ENCODE results near the gene SELENOV.

Gene SELENOV

GRCh38 chr19:39524495-39524894 is 9.6 kb downstream of the SELENOV start:
- DNase-seq, result no peak

- no peak for DNase-seq
Observed at GRCh38 chr19:39525205-39525604, 10.3 kb downstream of the SELENOV start.

DNA sequence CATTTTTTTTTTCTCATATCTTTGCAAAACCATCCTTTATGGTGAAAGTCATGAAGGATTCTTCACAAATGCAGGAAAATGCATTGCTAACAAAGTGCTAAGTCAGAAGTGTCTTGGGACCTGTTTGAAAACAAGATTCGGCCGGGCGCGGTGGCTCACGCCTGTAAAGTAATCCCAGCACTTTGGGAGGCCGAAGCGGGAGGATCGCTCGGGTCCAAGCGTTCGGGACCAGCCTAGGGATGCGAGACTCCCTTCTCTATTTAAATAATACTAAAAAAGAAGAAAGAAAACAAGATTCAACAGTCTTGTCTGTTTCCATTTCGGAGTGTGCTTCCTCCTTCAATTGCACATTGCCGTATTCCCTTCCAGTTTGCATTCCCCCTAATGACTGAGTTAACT is 16.9 kb downstream of the SELENOV start:
- DNase-seq, result no peak

DNA sequence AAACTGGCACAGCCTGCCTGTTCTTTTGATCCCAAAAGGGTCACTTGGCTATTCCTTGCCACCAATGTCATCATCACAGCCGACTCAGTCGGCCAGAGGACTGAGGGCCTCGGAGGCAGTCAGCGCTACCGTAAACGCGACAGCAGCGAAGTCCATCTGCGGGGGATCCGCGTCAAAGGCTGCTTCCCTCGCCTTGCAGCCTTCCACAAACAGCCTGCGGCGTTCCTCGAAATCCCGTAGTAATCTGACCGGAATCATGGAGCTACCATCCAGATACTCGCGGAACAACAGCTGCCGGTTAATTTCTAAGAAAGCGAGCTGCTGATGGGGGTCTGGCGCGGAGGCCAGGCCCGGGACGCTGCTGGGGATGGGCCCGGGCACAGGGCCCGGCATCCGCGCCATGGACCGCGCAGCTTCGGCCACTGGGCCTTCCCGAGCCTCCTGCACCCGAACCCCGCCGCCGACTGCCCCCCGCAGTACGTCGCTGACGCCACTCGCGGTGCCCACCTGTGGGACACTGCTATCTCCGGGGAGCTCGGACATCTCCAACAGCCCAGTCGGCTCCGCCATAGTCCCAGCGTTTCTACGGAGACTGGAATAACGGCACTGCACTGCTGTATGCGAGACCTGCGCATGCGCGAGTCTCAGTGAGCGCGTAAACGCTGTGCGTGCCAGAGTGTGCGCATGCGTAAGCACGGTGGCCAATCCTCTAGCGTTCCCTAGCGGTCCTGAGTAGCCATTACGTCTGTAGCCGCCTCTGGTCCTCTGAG is 17.5 kb downstream of the SELENOV start, which contains the start of gene EID2B:
Gene EID2B, minus strand, starts transcription at position 620 of the 770 bp plus-strand sequence. Its CDS starts 50 bp downstream, at position 570.
- peak; percentile 96 for DNase-seq

GRCh38 chr19:39533003-39533512 is 18.1 kb downstream of the SELENOV start:
- no peak for DNase-seq

DNA sequence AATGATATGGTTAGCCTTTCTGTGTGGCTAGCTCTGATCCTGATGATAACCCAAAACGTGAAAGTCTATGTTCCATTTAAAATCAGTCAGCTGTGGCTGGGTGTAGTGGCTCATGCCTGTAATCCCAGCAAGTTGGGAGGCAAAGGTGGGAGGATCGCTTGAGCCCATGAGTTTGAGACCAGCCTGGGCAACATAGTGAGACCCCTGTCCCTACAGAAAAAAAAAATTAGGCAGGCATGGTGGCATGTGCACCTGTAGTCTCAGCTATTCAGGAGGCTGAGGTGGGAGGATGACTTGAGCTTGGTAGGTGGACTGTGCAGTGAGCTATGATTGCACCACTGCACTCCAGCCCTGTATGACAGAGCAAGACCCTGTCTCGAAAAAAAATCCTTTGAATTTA is 18.9 kb downstream of the SELENOV start:
- DNase-seq, result no peak

DNA sequence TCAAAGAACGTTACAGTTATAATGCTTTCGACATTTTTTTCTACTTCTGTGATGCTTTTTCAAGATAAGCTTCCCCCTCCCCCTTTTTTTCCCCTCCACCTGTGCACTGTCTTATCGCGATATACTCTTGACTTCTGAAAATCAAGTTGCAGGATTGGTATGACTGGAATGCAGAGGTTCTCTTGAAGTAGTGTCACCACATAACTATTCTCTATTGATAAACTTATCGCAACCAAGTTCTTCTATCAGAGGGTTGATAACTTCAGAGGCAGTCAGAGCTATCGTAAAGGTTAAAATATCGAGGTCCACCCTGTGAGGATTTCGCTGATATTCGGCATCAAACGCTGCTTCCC is 24.2 kb downstream of the SELENOV start:
- no peak for DNase-seq

DNA sequence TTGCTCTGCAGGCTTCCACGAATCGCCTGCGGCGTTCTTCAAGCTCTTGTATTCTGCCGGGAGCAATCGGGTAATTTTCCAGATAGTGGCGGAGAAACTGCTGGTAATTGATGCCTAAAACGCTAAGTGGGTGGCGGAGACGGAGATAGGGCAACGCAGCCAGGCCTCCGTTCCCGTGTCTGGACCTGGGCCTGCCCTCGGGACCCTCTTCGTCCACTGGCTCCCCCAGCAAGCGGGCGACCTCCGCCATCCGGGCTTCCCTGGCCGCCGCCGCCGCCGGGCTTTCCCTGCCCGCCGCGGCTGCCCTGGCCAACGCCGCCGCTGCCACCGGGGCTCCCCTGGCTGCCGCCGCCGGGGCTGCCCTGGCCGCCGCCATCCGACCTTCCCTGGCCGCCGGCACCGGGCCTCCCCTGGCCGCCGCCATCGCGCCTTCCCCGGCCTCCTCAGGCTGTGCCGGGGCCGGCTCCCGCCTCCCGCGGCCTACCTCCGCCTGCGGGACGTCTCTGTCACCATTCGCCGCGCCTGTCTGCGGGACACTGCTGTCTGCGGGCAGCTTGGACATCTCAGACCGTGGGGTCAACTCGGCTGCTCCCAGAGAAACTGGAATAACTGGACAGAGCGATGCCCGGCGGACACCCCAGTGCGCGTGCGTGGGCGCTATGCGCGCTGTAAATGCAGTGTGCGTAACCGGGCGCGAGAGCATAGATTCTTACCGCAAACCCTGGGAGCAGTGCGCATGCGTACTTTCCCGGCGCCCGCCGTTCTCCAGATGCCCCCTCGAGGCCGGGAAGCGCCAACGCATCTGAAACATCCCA is 24.8 kb downstream of the SELENOV start, which contains the start of gene EID2:
Gene EID2, minus strand, starts transcription at position 644 of the 815 bp plus-strand sequence. Its CDS starts 82 bp downstream, at position 562.
- peak; percentile 95 for DNase-seq

GRCh38 chr19:39540333-39540673 is 25.4 kb downstream of the SELENOV start:
- DNase-seq, result no peak

DNA sequence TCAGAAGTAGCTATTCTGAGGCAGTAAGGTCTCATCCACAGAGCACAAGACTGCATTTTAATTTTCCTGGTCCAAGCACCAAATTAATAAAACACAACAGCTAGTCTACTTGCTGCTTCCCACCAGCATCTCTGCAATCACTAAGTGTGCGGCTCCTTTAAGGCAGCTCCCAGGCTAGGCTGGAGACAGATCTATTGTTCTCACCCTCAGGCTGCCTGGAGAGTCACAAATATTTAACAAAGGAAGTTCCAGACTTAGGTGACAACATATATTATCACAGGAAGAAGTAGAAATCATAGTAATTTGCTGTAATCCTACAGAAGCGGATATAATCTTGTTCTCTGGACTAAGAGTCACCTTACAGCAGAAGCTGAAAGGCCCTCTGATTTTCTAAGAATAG is 27.3 kb downstream of the SELENOV start:
- DNase-seq, result no peak

GRCh38 chr19:39543477-39543857 is 28.5 kb downstream of the SELENOV start:
- DNase-seq, result no peak

GRCh38 chr19:39544226-39544903 is 29.4 kb downstream of the SELENOV start:
- DNase-seq, result no peak

DNA sequence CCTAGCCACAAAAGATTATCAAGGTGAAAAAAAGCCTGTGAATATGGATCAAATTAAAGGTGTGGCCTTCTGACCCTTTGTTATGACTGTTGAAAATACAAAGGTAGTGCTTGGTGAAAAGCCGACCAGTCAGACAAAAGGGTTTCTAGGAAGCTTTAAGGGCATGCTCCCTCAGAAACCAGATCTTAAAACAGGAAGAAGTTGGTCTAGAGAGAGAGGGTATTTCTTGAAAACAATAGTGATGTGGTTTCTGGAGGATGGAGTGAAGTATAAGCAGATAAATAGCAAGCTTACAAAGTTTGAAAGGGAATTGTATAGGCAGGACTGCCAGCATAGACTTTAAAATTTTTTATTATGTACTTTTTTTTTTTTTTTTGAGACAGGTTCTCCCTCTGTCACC is 30.0 kb downstream of the SELENOV start:
- no peak for DNase-seq

GRCh38 chr19:39546599-39546998 is 31.7 kb downstream of the SELENOV start:
- no peak for DNase-seq

DNA sequence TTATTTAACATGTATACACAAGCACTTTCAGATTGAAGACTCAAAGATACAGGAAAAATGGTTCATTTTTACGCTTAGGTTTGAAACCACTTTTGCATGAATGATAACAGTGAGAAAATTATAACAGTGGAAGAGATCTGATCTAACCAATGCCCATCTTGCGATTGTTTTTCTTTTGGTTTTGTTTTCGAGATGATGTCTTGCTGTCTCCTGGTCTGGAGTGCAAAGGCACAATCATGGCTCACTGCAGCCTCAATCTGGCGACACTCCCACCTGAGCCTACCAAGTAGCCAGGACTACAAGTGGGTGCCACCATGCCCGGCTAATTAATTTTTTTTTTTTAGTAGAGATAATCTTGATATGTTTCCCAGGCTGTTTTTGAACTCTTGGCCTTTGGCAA is 35.3 kb downstream of the SELENOV start:
- no peak for DNase-seq

DNA sequence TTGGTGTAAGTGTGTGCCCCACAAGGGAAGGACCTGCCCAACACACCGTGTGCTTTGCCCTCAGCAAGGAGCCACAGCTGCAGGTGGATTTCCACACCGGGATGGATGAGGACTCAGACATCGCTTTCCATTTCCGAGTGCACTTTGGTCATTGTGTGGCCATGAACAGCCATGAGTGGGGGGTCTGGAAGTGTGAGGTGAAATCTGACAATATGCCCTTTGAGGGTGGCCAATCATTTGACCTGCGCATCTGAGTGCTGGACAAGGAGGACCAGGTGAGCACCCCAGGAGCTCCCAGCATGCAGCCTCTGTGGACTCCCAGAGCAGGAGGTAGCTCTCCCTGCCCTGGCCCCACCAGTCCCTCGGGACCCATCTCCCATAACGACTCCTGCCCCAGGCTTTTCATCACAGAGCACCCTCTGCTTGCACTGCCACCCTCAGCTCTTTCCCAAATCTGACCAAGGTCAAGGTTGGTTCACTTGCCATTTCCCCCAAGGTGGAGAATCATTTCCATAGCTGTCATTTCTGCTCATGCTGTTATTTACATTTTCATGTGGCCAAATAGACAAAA is 38.2 kb downstream of the SELENOV start:
- no peak for DNase-seq

GRCh38 chr19:39554701-39555311 is 39.9 kb downstream of the SELENOV start:
- no peak for DNase-seq

DNA sequence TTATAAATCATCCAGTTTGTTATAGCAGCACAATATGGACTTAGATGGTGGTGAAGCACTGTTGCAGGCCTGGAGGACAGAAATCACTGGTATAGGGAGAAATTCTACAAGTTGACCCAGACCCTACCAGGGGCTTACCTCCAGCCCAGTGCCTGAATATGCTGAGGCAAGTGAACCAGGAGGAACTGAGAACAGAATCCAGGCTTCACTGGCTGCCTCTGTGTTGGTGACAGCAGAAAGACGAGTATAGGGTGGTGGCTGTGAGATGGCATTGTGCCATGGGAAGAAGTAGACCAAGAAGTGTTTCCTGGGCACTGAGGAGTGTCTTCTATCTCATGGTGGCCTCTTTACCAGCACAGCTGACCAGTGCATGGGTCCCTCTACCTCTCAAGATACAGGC is 40.9 kb downstream of the SELENOV start:
- no peak for DNase-seq

DNA sequence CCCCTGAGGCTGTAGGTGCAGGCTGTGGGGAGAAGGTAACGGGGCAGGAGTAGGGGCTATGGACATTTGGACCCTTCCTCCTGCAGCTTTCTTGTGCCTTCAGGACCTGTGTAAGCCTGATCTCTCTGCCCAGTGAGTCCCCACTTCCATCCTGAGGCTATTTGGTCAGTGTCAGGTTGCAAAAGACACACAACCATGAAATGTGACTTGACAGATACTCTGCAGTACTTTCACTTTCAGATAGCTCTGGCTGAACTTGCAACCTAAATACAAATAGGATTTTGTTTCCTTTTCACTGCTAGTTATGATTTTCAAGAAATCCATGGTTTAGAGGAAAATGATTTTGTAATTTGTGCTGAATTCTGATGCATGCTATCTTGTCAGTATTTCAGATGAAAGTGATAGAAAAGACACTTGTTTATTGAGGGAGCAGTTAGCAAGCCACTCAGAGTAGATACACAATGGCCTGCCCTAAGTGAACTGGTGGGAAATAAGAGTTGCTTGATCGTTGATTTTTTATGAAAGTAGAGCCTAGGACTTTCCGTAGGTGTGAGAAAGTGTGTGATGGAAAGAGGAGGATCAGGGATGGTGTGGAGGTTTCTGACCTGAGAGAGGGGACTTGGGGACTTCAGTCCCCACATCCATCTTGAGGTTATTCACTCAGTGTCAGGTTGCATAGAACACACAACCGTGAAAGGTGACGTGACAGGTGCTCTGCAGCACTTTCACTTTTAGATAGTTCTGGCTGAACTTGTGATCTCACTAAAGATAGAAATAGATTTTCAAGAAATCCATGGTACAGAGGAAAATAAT is 43.1 kb downstream of the SELENOV start:
- DNase-seq, result no peak

- no peak for DNase-seq
Observed at GRCh38 chr19:39558624-39559117, 43.7 kb downstream of the SELENOV start.

DNA sequence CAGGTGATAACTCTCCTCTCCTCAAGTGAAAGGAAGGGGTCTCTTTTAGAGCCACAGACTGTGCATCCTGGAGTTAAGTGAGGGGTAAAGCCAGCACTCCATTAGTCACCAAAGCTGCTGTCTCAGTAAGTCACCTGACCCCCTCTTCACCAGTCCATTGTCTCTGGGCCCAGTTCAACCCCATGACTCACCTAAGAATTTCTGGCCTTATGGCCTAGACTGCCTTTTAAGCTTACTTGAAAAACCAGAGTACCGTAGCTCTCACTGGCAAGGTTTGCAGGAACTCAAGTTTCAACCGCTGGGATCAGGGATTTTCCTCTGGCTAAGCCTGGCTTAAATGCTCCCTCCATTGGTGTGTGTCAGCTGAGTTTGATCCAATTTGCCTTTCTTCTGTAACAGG is 48.5 kb downstream of the SELENOV start:
- no peak for DNase-seq

DNA sequence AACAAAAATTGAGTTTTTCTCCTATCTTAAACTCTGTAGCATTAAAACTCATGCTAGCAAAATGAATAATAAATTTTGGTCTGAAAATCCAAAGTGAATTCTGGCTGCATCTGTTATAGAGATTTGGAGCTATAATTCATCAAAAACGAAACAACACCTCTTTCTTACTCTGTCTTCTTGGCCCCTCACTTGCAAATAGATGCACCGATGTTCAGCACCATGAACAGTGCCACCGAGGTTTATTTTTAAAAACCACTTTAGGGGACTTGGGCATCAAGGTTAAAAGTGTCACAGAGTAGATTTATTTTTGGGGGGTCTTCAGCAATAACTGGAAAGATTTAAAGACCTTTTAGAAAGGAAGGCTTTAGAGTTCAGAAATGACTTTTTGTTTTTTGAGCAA is 51.1 kb downstream of the SELENOV start:
- DNase-seq, result no peak
